GM23338 (cell line): ENCODE data around the gene FAM117A. TPM values are rescaled to one million over a fixed set of nuclear protein-coding genes. Genes with fewer than 3 reads are reported as not detected.

Experiments used
- ATAC-seq: fragments of 200-7000 bp; cut with Tn5 transposase; 3 replicates; pipeline ENCODE4 v1.9.1; 2020
- DNase-seq: peaks from one replicate; pipeline ENCODE4 v3.0.0-alpha.2; 2015; ENCODE audit warnings: low spot score
- H2AFZ ChIP-seq: fragments of 200-600 bp; sonication (generic); 2 replicates; pipeline ENCODE4 v1.8.0; 2016; ENCODE audit warnings: antibody characterized with exemption, mild to moderate bottlenecking, moderate library complexity
- H3F3A ChIP-seq: fragments of 200-600 bp; sonication (generic); replicated peaks from 2 replicates; pipeline ENCODE4 v1.8.0; 2017; ENCODE audit warnings: antibody characterized with exemption, mixed run types, low read depth
- H3K27ac ChIP-seq: fragments of 200-600 bp; sonication (generic); 2 replicates; pipeline ENCODE4 v1.6.1; 2016; ENCODE audit warnings: low read depth
- H3K27me3 ChIP-seq: fragments of 200-600 bp; sonication (generic); 2 replicates; pipeline ENCODE4 v1.8.0; 2016; ENCODE audit warnings: mild to moderate bottlenecking, mixed run types, moderate library complexity; ENCODE audit not compliant: insufficient read depth
- H3K36me3 ChIP-seq: fragments of 200-600 bp; sonication (generic); 2 replicates; pipeline ENCODE4 v1.8.0; 2016; ENCODE audit warnings: mild to moderate bottlenecking; ENCODE audit not compliant: insufficient read depth
- H3K4me1 ChIP-seq: fragments of 200-600 bp; sonication (generic); 2 replicates; pipeline ENCODE4 v1.8.0; 2016; ENCODE audit warnings: mild to moderate bottlenecking, moderate library complexity; ENCODE audit not compliant: insufficient read depth
- H3K4me2 ChIP-seq: fragments of 200-600 bp; sonication (generic); 2 replicates; pipeline ENCODE4 v1.7.1; 2017; ENCODE audit warnings: mixed run types
- H3K4me3 ChIP-seq: fragments of 200-600 bp; sonication (generic); 2 replicates; pipeline ENCODE4 v1.6.1; 2016; ENCODE audit warnings: mixed run types
- H3K79me2 ChIP-seq: fragments of 200-600 bp; sonication (generic); replicated peaks from 2 replicates; pipeline ENCODE4 v1.8.0; 2017; ENCODE audit warnings: mild to moderate bottlenecking; ENCODE audit not compliant: insufficient read depth
- H3K9me2 ChIP-seq: fragments of 200-600 bp; sonication (generic); 2 replicates; pipeline ENCODE4 v1.8.0; 2017; ENCODE audit not compliant: insufficient read depth
- H4K20me1 ChIP-seq: fragments of 200-600 bp; sonication (generic); replicated peaks from 2 replicates; pipeline ENCODE4 v1.8.0; 2017; ENCODE audit warnings: mild to moderate bottlenecking; ENCODE audit not compliant: insufficient read depth
- H3K27ac Mint-ChIP-seq: 2 replicates; pipeline ENCODE4 v1.8.0; 2020; ENCODE audit warnings: inconsistent platforms, mild to moderate bottlenecking, moderate library complexity, mixed read lengths
- H3K27me3 Mint-ChIP-seq: 3 replicates; pipeline ENCODE4 v1.8.0; 2022; ENCODE audit warnings: low read depth, mild to moderate bottlenecking, moderate library complexity, mixed read lengths, inconsistent platforms; ENCODE audit not compliant: insufficient read depth, poor library complexity
- H3K36me3 Mint-ChIP-seq: 3 replicates; pipeline ENCODE4 v1.8.0; 2021; ENCODE audit warnings: low read depth, mild to moderate bottlenecking, inconsistent platforms, moderate library complexity, mixed read lengths
- H3K4me1 Mint-ChIP-seq: 3 replicates; pipeline ENCODE4 v1.8.0; 2020; ENCODE audit warnings: mild to moderate bottlenecking, inconsistent platforms, mixed read lengths
- H3K4me3 Mint-ChIP-seq: 3 replicates; pipeline ENCODE4 v1.8.0; 2021; ENCODE audit warnings: moderate library complexity, mild to moderate bottlenecking, inconsistent platforms, mixed read lengths
- H3K9me3 Mint-ChIP-seq: 3 replicates; pipeline ENCODE4 v1.8.0; 2020; ENCODE audit warnings: moderate library complexity, mild to moderate bottlenecking, inconsistent platforms, mixed read lengths
- CREB1 ChIP-seq: fragments of 250-450 bp; sonication (Bioruptor Pico); IDR thresholded peaks from 2 replicates; pipeline ENCODE4 v1.5.0; 2020; ENCODE audit warnings: low read depth, mild to moderate bottlenecking, moderate library complexity
- EZH2 ChIP-seq: fragments of 200-600 bp; sonication (generic); IDR thresholded peaks from one replicate; pipeline ENCODE4 v1.8.0; 2017; ENCODE audit warnings: antibody characterized with exemption, mild to moderate bottlenecking, low read depth; ENCODE audit not compliant: unreplicated experiment
- EZH2phosphoT487 ChIP-seq: fragments of 200-600 bp; sonication (generic); IDR thresholded peaks from one replicate; pipeline ENCODE4 v1.8.1; 2018; ENCODE audit warnings: antibody characterized with exemption; ENCODE audit not compliant: unreplicated experiment
- JUNB ChIP-seq: IDR thresholded peaks from one replicate; pipeline ENCODE4 v1.6.1; 2016; ENCODE audit warnings: antibody characterized with exemption; ENCODE audit not compliant: unreplicated experiment
- NANOG ChIP-seq: IDR thresholded peaks from 2 replicates; pipeline ENCODE4 v1.6.1; 2016; ENCODE audit warnings: antibody characterized with exemption, borderline replicate concordance
- POLR2AphosphoS5 ChIP-seq: IDR thresholded peaks from 2 replicates; pipeline ENCODE4 v1.6.1; 2016; ENCODE audit warnings: antibody characterized with exemption, low read depth
- STAT1 ChIP-seq: IDR thresholded peaks from one replicate; pipeline ENCODE4 v1.6.1; 2016; ENCODE audit warnings: antibody characterized with exemption; ENCODE audit not compliant: unreplicated experiment
- ZNF114 ChIP-seq: fragments of 250-450 bp; sonication (Bioruptor Pico); IDR thresholded peaks from 2 replicates; pipeline ENCODE4 v1.5.0; 2020; ENCODE audit warnings: mild to moderate bottlenecking, moderate library complexity
- ZNF331 ChIP-seq: fragments of 250-450 bp; sonication (Bioruptor Pico); IDR thresholded peaks from 2 replicates; pipeline ENCODE4 v1.5.0; 2020; ENCODE audit warnings: low read depth, mild to moderate bottlenecking, moderate library complexity
- polyA plus RNA-seq: library from polyadenylated mRNA; unstranded; fragments of >200 nt; fragmentation: Nextera tagmentation; extraction: Ambion mirVana; gene quantifications from 2 replicates; pipeline ENCODE4 v1.2.1, GENCODE V29; 2016
- total RNA-seq: library from RNA; depleted of rRNA; stranded (reverse); fragments of >200 nt; shearing (Covaris generic); gene quantifications from 2 replicates; pipeline ENCODE4 v1.2.3, GENCODE V29; 2014
- TF ChIP-seq, protein P1 (sequence below): IDR thresholded peaks from 2 replicates; pipeline ENCODE4 v1.6.1; 2016; ENCODE audit warnings: antibody characterized with exemption
- TF ChIP-seq, protein P2 (sequence below): IDR thresholded peaks from one replicate; pipeline ENCODE4 v1.6.1; 2018; ENCODE audit warnings: antibody characterized with exemption; ENCODE audit not compliant: unreplicated experiment
- TF ChIP-seq, protein P3 (sequence below), 2 experiments: fragments of 200-600 bp in 1 of 2; sonication (generic) in 1 of 2; conservative IDR thresholded peaks; 2 replicates each; pipeline versions ENCODE4 v1.5.1 to v1.6.1; 2016 to 2017; ENCODE audit warnings: antibody characterized with exemption in 2 of 2, low read depth in 2 of 2, mild to moderate bottlenecking in 2 of 2, moderate library complexity in 1 of 2
- TF ChIP-seq, protein P4 (sequence below): fragments of 250-450 bp; sonication (Bioruptor Pico); IDR thresholded peaks from 2 replicates; pipeline ENCODE4 v1.5.0; 2020; ENCODE audit warnings: mild to moderate bottlenecking, moderate library complexity

Gene FAM117A
- total and polyA plus RNA-seq, 2 experiments from 2014 or later, result 21.3 to 46.4 TPM

DNA sequence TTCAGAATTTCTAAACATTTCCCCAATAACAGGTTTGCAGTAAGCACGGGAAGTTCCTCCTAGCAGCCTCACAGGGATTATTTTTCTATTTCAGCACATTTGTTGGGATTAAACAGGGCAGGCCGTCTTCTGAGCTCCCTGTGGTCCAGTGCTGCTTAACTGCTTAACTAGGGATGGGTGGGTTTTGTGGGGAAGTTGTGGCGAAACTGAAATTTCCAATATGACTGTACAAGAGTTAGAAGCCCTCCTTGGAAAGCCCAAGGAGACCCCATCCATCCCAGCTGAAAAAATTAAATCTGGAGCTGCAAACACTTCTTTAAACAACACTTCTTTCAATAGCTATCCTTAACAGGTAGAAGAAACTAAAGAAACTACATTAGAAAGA, 22.2 kb downstream of the FAM117A start:
- Mint-ChIP-seq H3K36me3 (peaks cover 7% of the 10 kb centered on the region; the same call in 1 of the 3 replicates), H3K4me3 (no peak overlapping the region), H3K9me3 (no peaks in the 10 kb centered on the region), H3K27ac (no peak overlapping the region), H3K27me3 (no peaks in the 10 kb centered on the region), H3K4me1 (peaks cover 7% of the 10 kb centered on the region)
- no peak for ATAC-seq
- TF ChIP-seq NANOG (no peak), CREB1 (CRISPR knock-in tag) (no peak), EZH2phosphoT487 (no peak), ZNF114 (CRISPR knock-in tag) (no peak), STAT1 (no peak), ZNF331 (CRISPR knock-in tag) (no peak), JUNB (no peak), POLR2AphosphoS5 (no peak), EZH2 (no peak)
- TF ChIP-seq, protein P1, sequence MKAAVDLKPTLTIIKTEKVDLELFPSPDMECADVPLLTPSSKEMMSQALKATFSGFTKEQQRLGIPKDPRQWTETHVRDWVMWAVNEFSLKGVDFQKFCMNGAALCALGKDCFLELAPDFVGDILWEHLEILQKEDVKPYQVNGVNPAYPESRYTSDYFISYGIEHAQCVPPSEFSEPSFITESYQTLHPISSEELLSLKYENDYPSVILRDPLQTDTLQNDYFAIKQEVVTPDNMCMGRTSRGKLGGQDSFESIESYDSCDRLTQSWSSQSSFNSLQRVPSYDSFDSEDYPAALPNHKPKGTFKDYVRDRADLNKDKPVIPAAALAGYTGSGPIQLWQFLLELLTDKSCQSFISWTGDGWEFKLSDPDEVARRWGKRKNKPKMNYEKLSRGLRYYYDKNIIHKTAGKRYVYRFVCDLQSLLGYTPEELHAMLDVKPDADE, result no peak
- TF ChIP-seq, protein P2, sequence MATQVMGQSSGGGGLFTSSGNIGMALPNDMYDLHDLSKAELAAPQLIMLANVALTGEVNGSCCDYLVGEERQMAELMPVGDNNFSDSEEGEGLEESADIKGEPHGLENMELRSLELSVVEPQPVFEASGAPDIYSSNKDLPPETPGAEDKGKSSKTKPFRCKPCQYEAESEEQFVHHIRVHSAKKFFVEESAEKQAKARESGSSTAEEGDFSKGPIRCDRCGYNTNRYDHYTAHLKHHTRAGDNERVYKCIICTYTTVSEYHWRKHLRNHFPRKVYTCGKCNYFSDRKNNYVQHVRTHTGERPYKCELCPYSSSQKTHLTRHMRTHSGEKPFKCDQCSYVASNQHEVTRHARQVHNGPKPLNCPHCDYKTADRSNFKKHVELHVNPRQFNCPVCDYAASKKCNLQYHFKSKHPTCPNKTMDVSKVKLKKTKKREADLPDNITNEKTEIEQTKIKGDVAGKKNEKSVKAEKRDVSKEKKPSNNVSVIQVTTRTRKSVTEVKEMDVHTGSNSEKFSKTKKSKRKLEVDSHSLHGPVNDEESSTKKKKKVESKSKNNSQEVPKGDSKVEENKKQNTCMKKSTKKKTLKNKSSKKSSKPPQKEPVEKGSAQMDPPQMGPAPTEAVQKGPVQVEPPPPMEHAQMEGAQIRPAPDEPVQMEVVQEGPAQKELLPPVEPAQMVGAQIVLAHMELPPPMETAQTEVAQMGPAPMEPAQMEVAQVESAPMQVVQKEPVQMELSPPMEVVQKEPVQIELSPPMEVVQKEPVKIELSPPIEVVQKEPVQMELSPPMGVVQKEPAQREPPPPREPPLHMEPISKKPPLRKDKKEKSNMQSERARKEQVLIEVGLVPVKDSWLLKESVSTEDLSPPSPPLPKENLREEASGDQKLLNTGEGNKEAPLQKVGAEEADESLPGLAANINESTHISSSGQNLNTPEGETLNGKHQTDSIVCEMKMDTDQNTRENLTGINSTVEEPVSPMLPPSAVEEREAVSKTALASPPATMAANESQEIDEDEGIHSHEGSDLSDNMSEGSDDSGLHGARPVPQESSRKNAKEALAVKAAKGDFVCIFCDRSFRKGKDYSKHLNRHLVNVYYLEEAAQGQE, result no peak
- TF ChIP-seq, protein P3, sequence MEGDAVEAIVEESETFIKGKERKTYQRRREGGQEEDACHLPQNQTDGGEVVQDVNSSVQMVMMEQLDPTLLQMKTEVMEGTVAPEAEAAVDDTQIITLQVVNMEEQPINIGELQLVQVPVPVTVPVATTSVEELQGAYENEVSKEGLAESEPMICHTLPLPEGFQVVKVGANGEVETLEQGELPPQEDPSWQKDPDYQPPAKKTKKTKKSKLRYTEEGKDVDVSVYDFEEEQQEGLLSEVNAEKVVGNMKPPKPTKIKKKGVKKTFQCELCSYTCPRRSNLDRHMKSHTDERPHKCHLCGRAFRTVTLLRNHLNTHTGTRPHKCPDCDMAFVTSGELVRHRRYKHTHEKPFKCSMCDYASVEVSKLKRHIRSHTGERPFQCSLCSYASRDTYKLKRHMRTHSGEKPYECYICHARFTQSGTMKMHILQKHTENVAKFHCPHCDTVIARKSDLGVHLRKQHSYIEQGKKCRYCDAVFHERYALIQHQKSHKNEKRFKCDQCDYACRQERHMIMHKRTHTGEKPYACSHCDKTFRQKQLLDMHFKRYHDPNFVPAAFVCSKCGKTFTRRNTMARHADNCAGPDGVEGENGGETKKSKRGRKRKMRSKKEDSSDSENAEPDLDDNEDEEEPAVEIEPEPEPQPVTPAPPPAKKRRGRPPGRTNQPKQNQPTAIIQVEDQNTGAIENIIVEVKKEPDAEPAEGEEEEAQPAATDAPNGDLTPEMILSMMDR (conservative IDR thresholded peaks at IDR 0.05; ENCODE audit: low read depth in 2 of 2), result no peak
- TF ChIP-seq, protein P4, sequence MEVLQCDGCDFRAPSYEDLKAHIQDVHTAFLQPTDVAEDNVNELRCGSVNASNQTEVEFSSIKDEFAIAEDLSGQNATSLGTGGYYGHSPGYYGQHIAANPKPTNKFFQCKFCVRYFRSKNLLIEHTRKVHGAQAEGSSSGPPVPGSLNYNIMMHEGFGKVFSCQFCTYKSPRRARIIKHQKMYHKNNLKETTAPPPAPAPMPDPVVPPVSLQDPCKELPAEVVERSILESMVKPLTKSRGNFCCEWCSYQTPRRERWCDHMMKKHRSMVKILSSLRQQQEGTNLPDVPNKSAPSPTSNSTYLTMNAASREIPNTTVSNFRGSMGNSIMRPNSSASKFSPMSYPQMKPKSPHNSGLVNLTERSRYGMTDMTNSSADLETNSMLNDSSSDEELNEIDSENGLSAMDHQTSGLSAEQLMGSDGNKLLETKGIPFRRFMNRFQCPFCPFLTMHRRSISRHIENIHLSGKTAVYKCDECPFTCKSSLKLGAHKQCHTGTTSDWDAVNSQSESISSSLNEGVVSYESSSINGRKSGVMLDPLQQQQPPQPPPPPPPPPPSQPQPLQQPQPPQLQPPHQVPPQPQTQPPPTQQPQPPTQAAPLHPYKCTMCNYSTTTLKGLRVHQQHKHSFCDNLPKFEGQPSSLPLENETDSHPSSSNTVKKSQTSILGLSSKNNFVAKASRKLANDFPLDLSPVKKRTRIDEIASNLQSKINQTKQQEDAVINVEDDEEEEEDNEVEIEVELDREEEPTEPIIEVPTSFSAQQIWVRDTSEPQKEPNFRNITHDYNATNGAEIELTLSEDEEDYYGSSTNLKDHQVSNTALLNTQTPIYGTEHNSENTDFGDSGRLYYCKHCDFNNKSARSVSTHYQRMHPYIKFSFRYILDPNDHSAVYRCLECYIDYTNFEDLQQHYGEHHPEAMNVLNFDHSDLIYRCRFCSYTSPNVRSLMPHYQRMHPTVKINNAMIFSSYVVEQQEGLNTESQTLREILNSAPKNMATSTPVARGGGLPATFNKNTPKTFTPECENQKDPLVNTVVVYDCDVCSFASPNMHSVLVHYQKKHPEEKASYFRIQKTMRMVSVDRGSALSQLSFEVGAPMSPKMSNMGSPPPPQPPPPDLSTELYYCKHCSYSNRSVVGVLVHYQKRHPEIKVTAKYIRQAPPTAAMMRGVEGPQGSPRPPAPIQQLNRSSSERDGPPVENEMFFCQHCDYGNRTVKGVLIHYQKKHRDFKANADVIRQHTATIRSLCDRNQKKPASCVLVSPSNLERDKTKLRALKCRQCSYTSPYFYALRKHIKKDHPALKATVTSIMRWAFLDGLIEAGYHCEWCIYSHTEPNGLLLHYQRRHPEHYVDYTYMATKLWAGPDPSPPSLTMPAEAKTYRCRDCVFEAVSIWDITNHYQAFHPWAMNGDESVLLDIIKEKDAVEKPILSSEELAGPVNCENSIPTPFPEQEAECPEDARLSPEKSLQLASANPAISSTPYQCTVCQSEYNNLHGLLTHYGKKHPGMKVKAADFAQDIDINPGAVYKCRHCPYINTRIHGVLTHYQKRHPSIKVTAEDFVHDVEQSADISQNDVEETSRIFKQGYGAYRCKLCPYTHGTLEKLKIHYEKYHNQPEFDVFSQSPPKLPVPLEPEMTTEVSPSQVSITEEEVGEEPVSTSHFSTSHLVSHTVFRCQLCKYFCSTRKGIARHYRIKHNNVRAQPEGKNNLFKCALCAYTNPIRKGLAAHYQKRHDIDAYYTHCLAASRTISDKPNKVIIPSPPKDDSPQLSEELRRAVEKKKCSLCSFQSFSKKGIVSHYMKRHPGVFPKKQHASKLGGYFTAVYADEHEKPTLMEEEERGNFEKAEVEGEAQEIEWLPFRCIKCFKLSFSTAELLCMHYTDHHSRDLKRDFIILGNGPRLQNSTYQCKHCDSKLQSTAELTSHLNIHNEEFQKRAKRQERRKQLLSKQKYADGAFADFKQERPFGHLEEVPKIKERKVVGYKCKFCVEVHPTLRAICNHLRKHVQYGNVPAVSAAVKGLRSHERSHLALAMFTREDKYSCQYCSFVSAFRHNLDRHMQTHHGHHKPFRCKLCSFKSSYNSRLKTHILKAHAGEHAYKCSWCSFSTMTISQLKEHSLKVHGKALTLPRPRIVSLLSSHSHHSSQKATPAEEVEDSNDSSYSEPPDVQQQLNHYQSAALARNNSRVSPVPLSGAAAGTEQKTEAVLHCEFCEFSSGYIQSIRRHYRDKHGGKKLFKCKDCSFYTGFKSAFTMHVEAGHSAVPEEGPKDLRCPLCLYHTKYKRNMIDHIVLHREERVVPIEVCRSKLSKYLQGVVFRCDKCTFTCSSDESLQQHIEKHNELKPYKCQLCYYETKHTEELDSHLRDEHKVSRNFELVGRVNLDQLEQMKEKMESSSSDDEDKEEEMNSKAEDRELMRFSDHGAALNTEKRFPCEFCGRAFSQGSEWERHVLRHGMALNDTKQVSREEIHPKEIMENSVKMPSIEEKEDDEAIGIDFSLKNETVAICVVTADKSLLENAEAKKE, result no peak
- no peaks in the 10 kb centered on the region for H3K4me1 ChIP-seq
- H3K4me3 ChIP-seq, result no peak overlapping the region
- H4K20me1 ChIP-seq, result peaks cover 43% of the 10 kb centered on the region
- no peak for DNase-seq
- no peaks in the 10 kb centered on the region for H3K9me2 ChIP-seq
- H3K79me2 ChIP-seq, result peaks cover 91% of the 10 kb centered on the region
- H3K4me2 ChIP-seq, result no peak overlapping the region
- no peaks in the 10 kb centered on the region for H3F3A ChIP-seq
- H3K27me3 ChIP-seq, result no peaks in the 10 kb centered on the region
- no peak overlapping the region for H2AFZ ChIP-seq
- H3K36me3 ChIP-seq, result no peaks in the 10 kb centered on the region
- H3K27ac ChIP-seq, result no peak overlapping the region
